ENCODE data around the gene CCDC24. TPM values are rescaled to one million over a fixed set of nuclear protein-coding genes. Genes with fewer than 3 reads are reported as not detected.

CCDC24 gene
- total RNA-seq, 1 experiment from 2014 or later: 11.8 TPM

DNA sequence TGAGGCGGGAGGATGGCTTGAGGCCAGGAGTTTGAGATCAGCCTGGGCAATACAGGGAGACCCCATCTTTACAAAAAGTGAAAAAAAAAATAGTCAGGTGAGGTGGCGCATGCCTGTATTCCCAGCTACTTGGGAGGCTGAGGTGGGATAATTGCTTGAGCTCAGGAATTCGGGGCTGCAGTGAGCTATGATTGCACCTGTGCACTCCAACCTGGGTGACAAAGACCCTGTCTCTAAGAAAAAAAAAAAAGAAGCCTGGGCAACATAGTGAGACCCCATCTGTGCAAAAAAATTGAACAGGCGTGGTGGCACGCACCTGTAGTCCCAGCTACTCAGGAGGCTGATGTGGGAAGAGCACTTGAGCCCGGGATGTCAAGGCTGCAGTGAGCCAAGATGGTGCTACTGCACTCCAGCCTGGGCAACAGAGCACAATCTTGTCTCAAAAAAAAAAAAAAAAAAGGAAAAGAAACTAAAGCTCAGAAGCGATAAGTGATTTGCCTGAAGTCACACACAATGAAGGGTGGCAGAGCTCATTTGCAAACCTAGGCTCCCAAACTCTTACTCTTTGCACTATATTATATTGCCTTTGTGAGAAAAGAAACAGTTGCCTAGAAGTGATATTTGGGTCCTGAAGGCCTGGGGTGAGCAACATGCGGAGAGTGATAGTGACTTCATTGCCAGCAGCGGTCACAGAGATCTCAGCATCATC, 2.0 kb downstream of the CCDC24 start:
- no peak overlapping the region for H3K4ac ChIP-seq (ENCODE audit: low read depth, low read length)
- H4K8ac ChIP-seq (replicated peaks; ENCODE audit: insufficient read length, low read depth, low read length): no peak overlapping the region
- H2BK12ac ChIP-seq (ENCODE audit: insufficient read length, low read depth, low read length): no peak overlapping the region
- no peak overlapping the region for H3K14ac ChIP-seq (ENCODE audit: insufficient read depth, low read length)
- H2BK5ac ChIP-seq (ENCODE audit: insufficient read length, low read length): no peak overlapping the region
- H4K20me1 ChIP-seq (ENCODE audit: control insufficient read depth, insufficient read depth, insufficient read length): no peaks in the 10 kb centered on the region
- no peak overlapping the region for H3K18ac ChIP-seq (ENCODE audit: insufficient read length, low read depth, low read length)
- H3K27me3 ChIP-seq (ENCODE audit: insufficient read depth, low read length): no peaks in the 10 kb centered on the region
- no peak overlapping the region for H3K23ac ChIP-seq (ENCODE audit: insufficient read length, low read depth, low read length)
- no peak overlapping the region for H2AK5ac ChIP-seq (ENCODE audit: insufficient read length, low read length)
- H2BK120ac ChIP-seq (ENCODE audit: low read depth, low read length, poor library complexity, severe bottlenecking): no peak overlapping the region
- H3K27ac ChIP-seq (ENCODE audit: insufficient read length, low read depth, low read length): no peak overlapping the region
- DNase-seq: no peak
- H3K27me3 Mint-ChIP-seq (ENCODE audit: low read depth): peaks cover 6% of the 10 kb centered on the region
- peak overlapping the region in 1 of 2 experiments; percentile 81; a peak in 1 of 5 replicates for H3K4me3 Mint-ChIP-seq
- H4K91ac ChIP-seq (ENCODE audit: insufficient read length, low read depth, low read length): no peak overlapping the region
- no peak overlapping the region for H3K27ac Mint-ChIP-seq
- H4K5ac ChIP-seq (ENCODE audit: insufficient read length, low read depth, low read length): no peak overlapping the region
- H2AFZ ChIP-seq (ENCODE audit: low read length): no peak overlapping the region
- H3K56ac ChIP-seq (ENCODE audit: insufficient read length, low read depth, low read length): no peak overlapping the region
- no peaks in the 10 kb centered on the region for H3K9me3 ChIP-seq (ENCODE audit: control insufficient read depth, low read depth, low read length)
- H3T11ph ChIP-seq (ENCODE audit: low read length): no peak overlapping the region
- H2BK15ac ChIP-seq (ENCODE audit: low read depth, low read length): no peak overlapping the region
- H3K23me2 ChIP-seq (ENCODE audit: insufficient read length, low read depth, low read length, poor library complexity, severe bottlenecking): peaks cover 10% of the 10 kb centered on the region
- no peaks in the 10 kb centered on the region for H3K4me1 ChIP-seq (ENCODE audit: insufficient read depth, low read length)
- peaks cover 16 to 28% of the 10 kb centered on the region in 2 experiments for H3K4me1 Mint-ChIP-seq
- H3K79me2 ChIP-seq (ENCODE audit: insufficient read depth, low read length): no peaks in the 10 kb centered on the region
- no peak overlapping the region for H2BK20ac ChIP-seq (ENCODE audit: low read depth, low read length, poor library complexity, severe bottlenecking)
- no peak overlapping the region for H3K4me2 ChIP-seq (ENCODE audit: insufficient read depth, insufficient read length, low read length)
- H3K9me3 Mint-ChIP-seq: no peaks in the 10 kb centered on the region
- peaks cover 4 to 6% (median 5%) of the 10 kb centered on the region in 3 experiments; a peak in 5 of 7 replicates for H3K36me3 Mint-ChIP-seq (ENCODE audit: insufficient read depth in 1 of 3, low read depth in 3 of 3)
- no peaks in the 10 kb centered on the region for H3K79me1 ChIP-seq (ENCODE audit: insufficient read depth, low read depth, low read length, poor library complexity, severe bottlenecking)
- no CpG with 5 or more reads among the region's 9 CpGs for WGBS (ENCODE audit: extremely low coverage, insufficient read length, low lambda C conversion rate)
- no peak overlapping the region for H3K9ac ChIP-seq (ENCODE audit: extremely low read depth, insufficient read length, low read length)
- TF ChIP-seq, protein P1, sequence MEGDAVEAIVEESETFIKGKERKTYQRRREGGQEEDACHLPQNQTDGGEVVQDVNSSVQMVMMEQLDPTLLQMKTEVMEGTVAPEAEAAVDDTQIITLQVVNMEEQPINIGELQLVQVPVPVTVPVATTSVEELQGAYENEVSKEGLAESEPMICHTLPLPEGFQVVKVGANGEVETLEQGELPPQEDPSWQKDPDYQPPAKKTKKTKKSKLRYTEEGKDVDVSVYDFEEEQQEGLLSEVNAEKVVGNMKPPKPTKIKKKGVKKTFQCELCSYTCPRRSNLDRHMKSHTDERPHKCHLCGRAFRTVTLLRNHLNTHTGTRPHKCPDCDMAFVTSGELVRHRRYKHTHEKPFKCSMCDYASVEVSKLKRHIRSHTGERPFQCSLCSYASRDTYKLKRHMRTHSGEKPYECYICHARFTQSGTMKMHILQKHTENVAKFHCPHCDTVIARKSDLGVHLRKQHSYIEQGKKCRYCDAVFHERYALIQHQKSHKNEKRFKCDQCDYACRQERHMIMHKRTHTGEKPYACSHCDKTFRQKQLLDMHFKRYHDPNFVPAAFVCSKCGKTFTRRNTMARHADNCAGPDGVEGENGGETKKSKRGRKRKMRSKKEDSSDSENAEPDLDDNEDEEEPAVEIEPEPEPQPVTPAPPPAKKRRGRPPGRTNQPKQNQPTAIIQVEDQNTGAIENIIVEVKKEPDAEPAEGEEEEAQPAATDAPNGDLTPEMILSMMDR (conservative IDR thresholded peaks at IDR 0.05): no peak

Data from H9 (cell line).